ENCODE data around the gene OPALIN. TPM values are rescaled to one million over a fixed set of nuclear protein-coding genes. Genes with fewer than 3 reads are reported as not detected.
A peak's percentile ranks its signal among the peaks of the same experiment; 100 is the strongest.

Gene OPALIN
- polyA plus RNA-seq, 3 donors from 2014 or later = not detected

DNA sequence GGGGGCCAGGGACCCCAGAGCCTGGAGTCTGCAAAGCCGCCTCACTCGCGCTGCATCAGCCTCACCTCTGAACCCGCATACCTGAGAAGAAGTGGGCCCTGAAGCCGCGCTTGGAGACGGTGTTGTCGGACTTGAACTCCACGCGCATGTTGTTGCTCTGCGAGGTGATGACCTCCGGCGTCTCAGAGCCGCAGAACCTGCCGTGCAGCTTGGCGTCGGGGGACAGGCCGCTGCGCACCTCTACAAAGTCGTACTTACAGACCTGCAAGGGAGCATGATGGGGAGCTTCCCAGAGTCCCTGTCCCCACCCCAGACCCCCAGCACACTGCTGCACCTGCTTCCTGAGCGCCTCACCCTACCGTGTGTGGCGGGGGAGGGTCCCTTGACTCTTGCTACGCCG is 25.7 kb upstream of the OPALIN start:
- Mint-ChIP-seq H3K4me3 (no peak overlapping the region), H3K27me3 (ENCODE audit: low read depth in 3 of 3) (peaks cover 4 to 6% (median 4%) of the 10 kb centered on the region in 3 donors), H3K36me3 (no peaks in the 10 kb centered on the region), H3K27ac (no peak overlapping the region), H3K4me1 (no peaks in the 10 kb centered on the region), H3K9me3 (no peaks in the 10 kb centered on the region)
- no peak for DNase-seq

DNA sequence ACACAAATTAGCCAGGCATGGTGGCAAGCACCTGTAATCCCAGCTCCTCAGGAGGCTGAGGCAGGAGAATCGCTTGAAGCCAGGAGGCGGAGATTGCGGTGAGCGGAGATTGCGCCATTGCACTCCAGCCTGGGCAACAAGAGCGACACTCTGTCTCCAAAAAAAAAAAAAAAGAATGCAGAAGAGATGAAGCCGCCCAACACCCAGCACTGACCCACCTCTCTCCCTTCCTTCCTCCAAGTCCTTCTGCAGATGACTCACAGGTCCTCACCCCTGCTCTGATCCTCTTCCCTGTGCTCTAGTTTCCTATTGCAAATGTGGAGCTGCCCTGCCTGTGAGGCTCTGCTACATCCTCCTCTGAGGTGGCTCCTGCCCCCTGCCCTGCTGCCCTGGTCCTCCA is 22.0 kb upstream of the OPALIN start:
- H3K9me3 Mint-ChIP-seq = no peaks in the 10 kb centered on the region
- H3K4me1 Mint-ChIP-seq = peaks cover 0 to under 1% of the 10 kb centered on the region in 2 donors
- H3K27me3 Mint-ChIP-seq (ENCODE audit: low read depth in 3 of 3) = peaks cover 0 to 2% (median 0%) of the 10 kb centered on the region in 3 donors
- no peak overlapping the region for H3K4me3 Mint-ChIP-seq
- H3K36me3 Mint-ChIP-seq = no peaks in the 10 kb centered on the region
- no peak for DNase-seq
- no peak overlapping the region for H3K27ac Mint-ChIP-seq

- no peaks in the 10 kb centered on the region for H3K36me3 Mint-ChIP-seq
- peaks cover 2 to 3% (median 3%) of the 10 kb centered on the region in 3 donors for H3K27me3 Mint-ChIP-seq (ENCODE audit: low read depth in 3 of 3)
- peaks cover 2 to 12% of the 10 kb centered on the region in 2 donors for H3K4me1 Mint-ChIP-seq
- no peak overlapping the region for H3K27ac Mint-ChIP-seq
- no peak overlapping the region for H3K4me3 Mint-ChIP-seq
- no peak for DNase-seq
- no peaks in the 10 kb centered on the region for H3K9me3 Mint-ChIP-seq
Observed at GRCh38 chr10:96379758-96380157, 21.0 kb upstream of the OPALIN start.

- H3K9me3 Mint-ChIP-seq = no peaks in the 10 kb centered on the region
- no peaks in the 10 kb centered on the region for H3K36me3 Mint-ChIP-seq
- H3K27me3 Mint-ChIP-seq (ENCODE audit: low read depth in 3 of 3) = peaks cover 2 to 9% (median 3%) of the 10 kb centered on the region in 3 donors
- no peak for DNase-seq
- H3K27ac Mint-ChIP-seq = no peak overlapping the region
- peaks cover 5 to 19% of the 10 kb centered on the region in 2 donors for H3K4me1 Mint-ChIP-seq
- no peak overlapping the region for H3K4me3 Mint-ChIP-seq
Observed at GRCh38 chr10:96378741-96379140, 19.9 kb upstream of the OPALIN start.

DNA sequence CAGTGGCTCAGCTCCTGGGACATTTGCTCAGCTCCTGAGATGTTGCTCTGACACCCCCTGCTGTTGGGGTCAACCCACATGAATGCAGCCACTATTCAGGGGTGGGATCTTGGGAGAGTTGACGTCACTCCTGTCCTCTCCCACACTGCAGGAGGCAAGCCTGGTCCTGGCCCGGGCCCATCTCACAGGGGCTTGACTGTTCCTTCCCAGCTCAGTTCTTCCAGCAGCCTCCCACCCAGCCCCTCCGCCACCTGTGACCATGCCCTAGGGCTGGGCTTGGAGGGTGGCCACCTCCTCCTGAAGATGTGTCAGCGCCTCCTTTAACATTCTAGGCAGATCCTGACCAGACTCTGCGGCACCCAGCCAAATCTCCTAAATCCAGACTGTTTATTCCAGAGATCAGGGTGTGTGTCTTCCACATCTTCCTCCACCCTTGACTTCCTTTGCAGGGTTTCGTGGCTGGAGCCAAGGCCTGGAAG is 19.1 kb upstream of the OPALIN start:
- no peak for DNase-seq
- Mint-ChIP-seq H3K36me3 (no peaks in the 10 kb centered on the region), H3K27me3 (ENCODE audit: low read depth in 3 of 3) (peaks cover 2 to 10% (median 3%) of the 10 kb centered on the region in 3 donors), H3K4me3 (no peak overlapping the region), H3K4me1 (peaks cover 5 to 19% of the 10 kb centered on the region in 2 donors), H3K9me3 (no peaks in the 10 kb centered on the region), H3K27ac (no peak overlapping the region)

GRCh38 chr10:96376483-96376882 is 17.7 kb upstream of the OPALIN start:
- no peaks in the 10 kb centered on the region for H3K9me3 Mint-ChIP-seq
- H3K27me3 Mint-ChIP-seq (ENCODE audit: low read depth in 3 of 3) = peaks cover 2 to 14% (median 5%) of the 10 kb centered on the region in 3 donors
- peaks cover 5 to 19% of the 10 kb centered on the region in 2 donors for H3K4me1 Mint-ChIP-seq
- no peak overlapping the region for H3K27ac Mint-ChIP-seq
- H3K36me3 Mint-ChIP-seq = no peaks in the 10 kb centered on the region
- no peak overlapping the region for H3K4me3 Mint-ChIP-seq
- DNase-seq = no peak

GRCh38 chr10:96374985-96375830 is 16.4 kb upstream of the OPALIN start:
- no peaks in the 10 kb centered on the region for H3K36me3 Mint-ChIP-seq
- H3K4me3 Mint-ChIP-seq = peak overlapping the region; percentile 67 to 80 (median 78)
- peak; percentile 33 to 48 (median 45) for DNase-seq
- no peaks in the 10 kb centered on the region for H3K9me3 Mint-ChIP-seq
- H3K4me1 Mint-ChIP-seq = peaks cover 5 to 19% of the 10 kb centered on the region in 2 donors
- peaks cover 3 to 14% (median 5%) of the 10 kb centered on the region in 3 donors for H3K27me3 Mint-ChIP-seq (ENCODE audit: low read depth in 3 of 3)
- H3K27ac Mint-ChIP-seq = peak overlapping the region in 1 of 6 donors; percentile 71

DNA sequence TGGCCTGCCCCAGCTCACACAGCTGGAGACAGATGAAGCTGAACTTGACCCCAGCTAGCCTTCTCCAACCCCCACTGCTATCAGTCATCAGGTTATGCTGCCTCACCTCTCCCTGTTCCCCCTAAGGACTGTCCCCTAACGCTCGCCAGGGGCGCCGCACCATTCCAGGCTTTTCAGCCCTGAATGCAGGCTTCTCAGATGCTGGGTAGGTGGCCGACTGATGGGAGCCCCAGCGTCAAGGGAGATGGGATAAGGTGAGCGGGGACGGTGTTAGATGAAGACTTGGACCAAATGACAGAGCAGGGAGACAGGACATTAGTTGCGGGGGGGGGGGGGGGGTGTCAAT is 15.8 kb upstream of the OPALIN start:
- no peak for DNase-seq
- H3K27ac Mint-ChIP-seq = no peak overlapping the region
- H3K9me3 Mint-ChIP-seq = no peaks in the 10 kb centered on the region
- peaks cover 3 to 14% (median 5%) of the 10 kb centered on the region in 3 donors for H3K27me3 Mint-ChIP-seq (ENCODE audit: low read depth in 3 of 3)
- H3K4me1 Mint-ChIP-seq = peaks cover 5 to 19% of the 10 kb centered on the region in 2 donors
- H3K4me3 Mint-ChIP-seq = peak overlapping the region; percentile 67 to 80 (median 78)
- H3K36me3 Mint-ChIP-seq = no peaks in the 10 kb centered on the region

- Mint-ChIP-seq H3K36me3 (no peaks in the 10 kb centered on the region), H3K9me3 (no peaks in the 10 kb centered on the region), H3K4me3 (peak overlapping the region in 4 of 5 donors; percentile 25 to 74 (median 70)), H3K27me3 (ENCODE audit: low read depth in 3 of 3) (peaks cover 3 to 14% (median 5%) of the 10 kb centered on the region in 3 donors), H3K27ac (no peak overlapping the region), H3K4me1 (peaks cover 5 to 19% of the 10 kb centered on the region in 2 donors)
- no peak for DNase-seq
Observed at GRCh38 chr10:96374004-96374403, 15.2 kb upstream of the OPALIN start.

DNA sequence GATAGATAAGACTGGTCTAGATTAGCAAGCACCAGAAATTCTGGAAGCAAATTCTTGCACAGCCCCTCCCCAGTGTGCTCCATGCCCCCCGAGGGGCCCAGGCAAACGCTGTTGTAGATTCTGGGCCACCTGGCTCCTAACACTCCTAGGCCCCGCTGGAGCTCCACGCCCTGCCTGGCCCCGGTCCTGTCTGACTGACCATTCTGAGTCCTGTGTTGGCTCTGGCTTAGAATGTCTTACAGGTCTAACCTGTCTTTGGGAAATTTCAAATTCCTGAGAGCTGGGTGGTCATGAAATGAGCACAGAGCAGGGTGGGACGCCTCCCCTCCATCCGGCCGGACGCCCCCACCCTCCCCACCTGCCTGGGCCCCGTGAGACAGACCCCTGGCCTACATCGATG is 12.6 kb upstream of the OPALIN start:
- Mint-ChIP-seq H3K36me3 (no peaks in the 10 kb centered on the region), H3K9me3 (no peaks in the 10 kb centered on the region), H3K27ac (no peak overlapping the region), H3K4me1 (peaks cover 5 to 19% of the 10 kb centered on the region in 2 donors), H3K4me3 (no peak overlapping the region), H3K27me3 (ENCODE audit: low read depth in 3 of 3) (peaks cover 3 to 18% (median 5%) of the 10 kb centered on the region in 3 donors)
- no peak for DNase-seq

DNA sequence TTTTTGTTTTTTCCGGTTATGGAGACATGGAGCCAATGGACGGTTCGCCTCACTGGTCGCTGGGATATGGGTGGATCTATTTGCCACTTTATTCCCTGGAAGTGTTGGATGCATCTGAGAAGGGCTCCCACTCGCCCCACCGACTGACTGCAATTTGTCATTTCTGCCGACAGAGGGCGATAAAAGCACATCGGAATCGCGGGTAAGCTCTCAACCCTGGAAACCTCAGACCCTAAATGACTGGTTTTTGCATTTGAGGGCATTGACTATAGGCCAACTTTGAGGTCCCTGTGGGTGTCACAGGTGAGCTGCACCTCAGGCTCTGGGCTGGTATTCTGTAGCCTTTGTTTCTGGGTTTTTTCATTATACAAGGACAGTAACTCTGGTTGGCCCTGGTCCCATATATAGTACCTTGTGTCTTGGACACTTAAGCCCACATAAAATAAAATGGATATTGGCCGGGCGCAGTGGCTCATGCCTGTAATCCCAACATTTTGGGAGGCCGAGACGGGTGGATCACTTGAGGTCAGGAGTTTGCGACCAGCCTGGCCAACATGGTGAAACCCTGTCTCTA is 11.9 kb upstream of the OPALIN start:
- Mint-ChIP-seq H3K27ac (no peak overlapping the region), H3K9me3 (no peaks in the 10 kb centered on the region), H3K36me3 (no peaks in the 10 kb centered on the region), H3K4me1 (peaks cover 5 to 16% of the 10 kb centered on the region in 2 donors), H3K27me3 (ENCODE audit: low read depth in 3 of 3) (peaks cover 3 to 20% (median 5%) of the 10 kb centered on the region in 3 donors), H3K4me3 (no peak overlapping the region)
- peak; percentile 24 to 43 (median 33) for DNase-seq

GRCh38 chr10:96369890-96370583 is 11.2 kb upstream of the OPALIN start:
- Mint-ChIP-seq H3K27ac (no peak overlapping the region), H3K27me3 (ENCODE audit: low read depth in 3 of 3) (peaks cover 2 to 17% (median 3%) of the 10 kb centered on the region in 3 donors), H3K9me3 (no peaks in the 10 kb centered on the region), H3K4me1 (peaks cover 4 to 10% of the 10 kb centered on the region in 2 donors), H3K4me3 (no peak overlapping the region), H3K36me3 (no peaks in the 10 kb centered on the region)
- DNase-seq = no peak

- no peak overlapping the region for H3K4me3 Mint-ChIP-seq
Observed at GRCh38 chr10:96368971-96369370, 10.2 kb upstream of the OPALIN start.

DNA sequence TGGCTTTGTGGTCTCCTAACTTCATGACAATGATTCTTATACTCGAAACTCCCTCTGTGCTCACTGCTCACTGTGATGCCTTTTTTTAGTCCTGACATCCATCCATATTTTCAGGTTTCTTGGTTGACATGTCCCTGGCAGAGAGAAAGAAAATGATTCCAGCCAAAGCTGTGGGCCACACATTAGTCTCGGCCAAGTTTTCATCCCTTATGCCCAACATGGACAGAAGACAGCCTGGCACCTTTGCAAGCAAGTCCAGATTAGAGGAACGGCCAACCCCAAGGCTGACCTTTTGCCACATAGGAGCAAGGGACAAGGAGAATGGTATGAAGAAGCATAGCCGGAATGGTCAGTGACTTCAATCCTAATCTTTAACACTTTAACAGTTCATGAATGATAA is 8.7 kb upstream of the OPALIN start:
- no peak overlapping the region for H3K4me3 Mint-ChIP-seq
- H3K4me1 Mint-ChIP-seq = no peaks in the 10 kb centered on the region
- no peaks in the 10 kb centered on the region for H3K9me3 Mint-ChIP-seq
- no peaks in the 10 kb centered on the region for H3K36me3 Mint-ChIP-seq
- H3K27ac Mint-ChIP-seq = no peak overlapping the region
- DNase-seq = no peak
- H3K27me3 Mint-ChIP-seq (ENCODE audit: low read depth in 3 of 3) = peaks cover 2 to 10% (median 3%) of the 10 kb centered on the region in 3 donors

More at GRCh38 chr10:96368971-96369370, 10.2 kb upstream of the OPALIN start:
- Mint-ChIP-seq H3K27me3 (ENCODE audit: low read depth in 3 of 3) (peaks cover 2 to 14% (median 3%) of the 10 kb centered on the region in 3 donors), H3K9me3 (no peaks in the 10 kb centered on the region), H3K27ac (no peak overlapping the region), H3K4me1 (no peaks in the 10 kb centered on the region), H3K36me3 (no peaks in the 10 kb centered on the region)
- no peak for DNase-seq
